Hematopoietic multipotent progenitor cell treated with erythropoietin and hydrocortisone succinate and interleukin-3 and kit ligand, for 15 days (in vitro differentiated cells): Measurements from ENCODE around the gene DHTKD1.
A peak's percentile ranks its signal among the peaks of the same experiment; 100 is the strongest.

Experiments used
- DNase-seq: peaks from one replicate; pipeline ENCODE4 v3.0.0-alpha.2; 2015; ENCODE audit warnings: low spot score

The DHTKD1 gene, protein sequence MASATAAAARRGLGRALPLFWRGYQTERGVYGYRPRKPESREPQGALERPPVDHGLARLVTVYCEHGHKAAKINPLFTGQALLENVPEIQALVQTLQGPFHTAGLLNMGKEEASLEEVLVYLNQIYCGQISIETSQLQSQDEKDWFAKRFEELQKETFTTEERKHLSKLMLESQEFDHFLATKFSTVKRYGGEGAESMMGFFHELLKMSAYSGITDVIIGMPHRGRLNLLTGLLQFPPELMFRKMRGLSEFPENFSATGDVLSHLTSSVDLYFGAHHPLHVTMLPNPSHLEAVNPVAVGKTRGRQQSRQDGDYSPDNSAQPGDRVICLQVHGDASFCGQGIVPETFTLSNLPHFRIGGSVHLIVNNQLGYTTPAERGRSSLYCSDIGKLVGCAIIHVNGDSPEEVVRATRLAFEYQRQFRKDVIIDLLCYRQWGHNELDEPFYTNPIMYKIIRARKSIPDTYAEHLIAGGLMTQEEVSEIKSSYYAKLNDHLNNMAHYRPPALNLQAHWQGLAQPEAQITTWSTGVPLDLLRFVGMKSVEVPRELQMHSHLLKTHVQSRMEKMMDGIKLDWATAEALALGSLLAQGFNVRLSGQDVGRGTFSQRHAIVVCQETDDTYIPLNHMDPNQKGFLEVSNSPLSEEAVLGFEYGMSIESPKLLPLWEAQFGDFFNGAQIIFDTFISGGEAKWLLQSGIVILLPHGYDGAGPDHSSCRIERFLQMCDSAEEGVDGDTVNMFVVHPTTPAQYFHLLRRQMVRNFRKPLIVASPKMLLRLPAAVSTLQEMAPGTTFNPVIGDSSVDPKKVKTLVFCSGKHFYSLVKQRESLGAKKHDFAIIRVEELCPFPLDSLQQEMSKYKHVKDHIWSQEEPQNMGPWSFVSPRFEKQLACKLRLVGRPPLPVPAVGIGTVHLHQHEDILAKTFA

GRCh38 chr10:12068449-12069269 lies at the start of gene DHTKD1:
Gene DHTKD1 (plus strand): TSS chr10:12068954. CDS start chr10:12069034, 80 bp downstream.
- DNase-seq = peak; percentile 98

DNA sequence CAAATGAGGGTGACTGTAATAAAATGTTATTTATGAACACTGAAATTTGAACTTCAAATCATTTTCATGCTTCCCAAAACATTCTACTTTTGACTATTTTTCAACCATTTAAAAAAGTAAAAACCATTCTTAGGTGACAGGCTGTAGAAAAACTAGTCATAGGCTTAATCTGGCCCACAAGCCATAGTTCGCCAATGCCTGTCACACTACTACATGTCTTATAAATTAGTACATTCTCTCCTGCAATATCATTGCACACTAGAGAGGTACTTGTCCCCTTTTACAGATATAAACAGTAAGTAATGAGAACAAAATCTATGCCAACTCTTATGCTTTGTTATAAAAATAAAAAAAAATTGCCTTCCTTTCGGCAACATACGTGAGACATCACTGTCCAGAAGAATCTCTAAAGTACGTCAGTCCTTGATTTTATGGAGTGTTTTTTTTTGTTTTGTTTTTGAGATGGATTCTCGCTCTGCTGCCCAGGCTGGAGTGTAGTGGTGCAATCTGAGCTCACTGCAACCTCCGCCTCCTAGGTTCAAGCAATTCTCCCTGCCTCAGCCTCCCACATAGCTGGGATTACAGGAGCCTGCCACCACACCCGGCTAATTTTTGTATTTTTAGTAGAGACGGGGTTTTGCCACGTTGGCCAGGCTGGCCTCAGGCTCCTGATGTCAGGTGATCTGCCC lies 49.3 kb upstream of the DHTKD1 start:
- no peak for DNase-seq

DNA sequence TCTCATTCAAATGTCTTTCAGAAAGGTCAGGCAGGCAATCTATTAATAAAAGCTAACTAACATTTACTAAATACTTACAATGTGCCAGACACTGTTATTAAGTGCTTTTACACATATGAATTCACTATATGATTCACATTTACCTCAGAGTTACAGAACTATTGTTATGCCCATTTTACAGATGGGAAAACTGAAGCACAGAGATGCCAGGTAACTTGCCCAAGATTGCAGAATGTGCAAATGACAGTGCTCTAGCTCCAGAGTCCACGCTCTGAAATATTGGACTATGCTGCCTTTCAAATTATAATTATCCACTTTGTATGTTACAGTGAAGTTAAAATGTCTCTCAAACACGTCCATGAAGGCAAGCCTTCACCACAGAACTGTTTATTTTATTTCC lies 48.2 kb upstream of the DHTKD1 start:
- DNase-seq = no peak

- no peak for DNase-seq
Observed at GRCh38 chr10:12022580-12023257, 46.0 kb upstream of the DHTKD1 start.

GRCh38 chr10:12025591-12025990 lies 43.2 kb upstream of the DHTKD1 start:
- DNase-seq = no peak

DNA sequence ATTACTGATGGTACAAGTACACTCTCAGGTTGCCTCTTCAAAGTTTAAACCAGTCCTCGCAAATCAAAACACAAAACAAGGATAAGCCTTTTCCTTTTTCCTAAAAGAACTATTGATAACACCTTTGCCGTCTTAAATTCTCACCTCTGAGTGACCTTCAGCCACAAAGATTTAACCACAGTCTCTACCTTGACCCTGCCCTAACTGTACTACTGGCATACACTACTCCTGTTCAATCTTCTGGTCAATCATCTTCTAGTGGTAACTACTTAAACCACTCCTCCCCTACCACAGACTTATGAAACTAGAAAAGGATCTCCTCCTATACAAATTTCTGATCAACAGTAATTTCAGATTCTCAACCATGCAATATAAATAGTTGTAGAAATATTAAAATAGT lies 41.2 kb upstream of the DHTKD1 start:
- no peak for DNase-seq

GRCh38 chr10:12031404-12031803 lies 37.4 kb upstream of the DHTKD1 start:
- DNase-seq = no peak

GRCh38 chr10:12036073-12036655 lies 32.6 kb upstream of the DHTKD1 start:
- DNase-seq = no peak

- DNase-seq = peak; percentile 59
Observed at GRCh38 chr10:12041766-12042408, 26.9 kb upstream of the DHTKD1 start.

- no peak for DNase-seq
Observed at GRCh38 chr10:12042409-12042796, 26.4 kb upstream of the DHTKD1 start.

GRCh38 chr10:12042797-12043651 lies 25.7 kb upstream of the DHTKD1 start, which contains the start of gene UPF2:
Gene UPF2 (minus strand): TSS chr10:12042809. CDS start chr10:12035423, 7,386 bp downstream.
- peak; percentile 97 for DNase-seq

- no peak for DNase-seq
Observed at GRCh38 chr10:12045596-12045995, 23.2 kb upstream of the DHTKD1 start.

DNA sequence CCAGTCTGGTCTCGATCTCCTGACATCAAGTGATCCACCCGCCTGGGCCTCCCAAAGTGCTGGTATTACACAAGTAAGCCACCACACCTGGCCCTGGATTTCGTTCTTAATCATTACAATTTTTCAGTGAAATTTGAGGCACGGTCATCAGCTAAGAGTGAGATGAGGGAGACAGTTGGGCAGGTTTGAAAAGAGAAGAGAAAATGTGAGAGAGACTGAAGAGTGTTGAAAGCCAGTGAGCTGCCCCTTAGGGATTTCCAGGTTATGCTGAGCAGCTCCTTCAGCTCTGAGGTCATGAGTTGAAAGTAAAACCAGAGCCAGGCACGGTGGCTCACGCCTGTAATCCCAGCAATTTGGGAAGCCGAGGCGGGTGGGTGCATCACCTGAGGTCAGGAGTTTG lies 20.2 kb upstream of the DHTKD1 start:
- no peak for DNase-seq

- DNase-seq = no peak
Observed at GRCh38 chr10:12050528-12050927, 18.2 kb upstream of the DHTKD1 start.

DNA sequence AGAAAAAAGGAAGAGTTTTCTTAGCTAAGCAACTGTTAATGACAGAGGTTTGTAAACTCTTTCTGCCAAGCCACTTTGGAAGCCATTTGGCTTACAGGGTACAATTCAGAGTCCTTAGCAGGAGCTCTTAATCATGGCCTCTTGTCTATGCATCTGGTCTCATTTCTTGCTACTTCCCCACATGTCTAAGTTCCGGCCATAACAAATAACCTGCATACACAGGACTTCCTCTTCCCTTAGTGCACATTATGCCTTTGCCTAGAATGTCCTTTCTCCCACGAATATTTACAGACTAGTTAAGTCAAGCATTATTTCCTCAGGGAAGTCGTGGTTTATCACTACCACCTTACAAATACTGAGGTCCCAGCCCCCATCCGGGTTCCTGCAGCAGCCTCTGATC lies 17.5 kb upstream of the DHTKD1 start:
- no peak for DNase-seq

- peak; percentile 87 for DNase-seq
Observed at GRCh38 chr10:12055732-12056131, 13.0 kb upstream of the DHTKD1 start.

DNA sequence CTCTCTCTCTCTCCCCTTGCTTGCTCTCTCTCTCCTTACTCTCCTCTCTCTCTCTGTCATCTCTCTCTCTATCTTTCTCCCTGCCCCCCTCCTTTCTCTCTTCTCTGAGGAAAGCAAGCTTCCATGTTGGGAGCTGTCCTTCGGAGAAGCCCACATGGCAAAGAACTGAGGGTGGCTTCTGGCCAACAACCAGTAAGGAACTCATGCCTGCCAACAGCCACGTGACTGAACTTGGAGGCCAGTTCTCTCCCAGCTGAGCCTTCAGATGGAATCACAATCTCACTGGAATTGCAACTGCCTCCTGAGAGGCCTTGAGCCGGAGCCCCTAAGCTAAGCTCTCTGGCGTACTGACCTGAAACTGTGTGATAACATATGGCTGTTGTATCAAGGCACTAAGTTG lies 12.0 kb upstream of the DHTKD1 start:
- no peak for DNase-seq

DNA sequence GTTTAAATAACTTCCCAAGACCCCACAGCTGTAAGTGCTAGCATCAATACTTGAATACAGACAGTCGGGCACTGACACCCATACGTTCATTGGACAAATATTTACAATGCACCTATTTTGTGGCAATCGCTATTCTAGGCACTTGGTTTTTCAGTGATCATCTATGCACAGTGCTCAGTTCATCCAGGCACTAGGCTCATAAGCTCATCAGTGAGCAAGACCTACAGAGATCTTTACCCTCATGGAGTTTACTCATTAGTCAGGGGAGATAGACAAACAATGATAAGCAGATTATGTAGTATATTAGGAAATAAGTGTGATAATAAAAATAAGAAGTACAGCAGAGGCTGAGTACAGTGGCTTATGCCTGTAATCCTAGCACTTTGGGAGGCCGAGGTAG lies 7.6 kb upstream of the DHTKD1 start:
- DNase-seq = no peak
